ENCODE results near the gene FASN. TPM values are rescaled to one million over a fixed set of nuclear protein-coding genes. Genes with fewer than 3 reads are reported as not detected.

Gene FASN
- total RNA-seq, 1 experiment from 2014 or later = 433 TPM

DNA sequence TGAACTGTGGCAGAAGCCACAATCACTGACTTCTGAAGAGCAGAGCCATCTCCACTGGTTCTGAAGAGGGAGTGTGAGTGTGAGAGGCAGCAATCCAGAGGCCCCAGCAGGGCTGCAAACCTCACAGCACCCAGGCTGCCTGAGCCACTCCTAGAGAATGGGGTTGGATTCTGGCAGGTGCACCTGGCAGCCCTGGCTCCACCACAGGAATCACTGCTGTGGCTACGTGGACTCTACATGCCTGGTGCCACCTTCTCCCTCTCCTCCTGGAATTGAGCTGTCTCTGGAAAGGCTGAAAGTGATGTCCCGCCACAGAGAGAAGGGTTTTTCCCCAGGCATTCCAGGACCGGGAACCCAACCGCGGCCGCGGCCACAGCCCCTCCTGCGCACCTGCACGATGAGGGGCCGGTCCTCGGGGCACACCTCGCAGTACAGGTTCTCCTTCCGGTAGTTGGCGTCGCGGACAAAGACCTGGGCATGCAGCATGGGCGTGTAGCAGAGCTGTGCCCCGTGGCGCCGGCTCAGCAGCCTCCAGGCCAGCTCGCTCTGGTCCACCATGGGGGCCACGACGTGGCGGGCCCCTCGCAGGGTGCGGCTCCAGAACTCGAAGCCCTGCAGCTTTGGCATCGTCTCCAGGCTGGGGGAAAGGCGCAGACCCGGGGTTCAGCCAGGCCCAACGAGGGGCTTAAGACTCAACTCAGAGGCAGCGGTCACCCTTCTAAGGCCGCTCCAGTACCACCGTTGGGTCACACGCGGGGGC, 33.4 kb downstream of the FASN start:
- Histone ChIP-seq H3K4me2 (ENCODE audit: insufficient read depth, insufficient read length, low read length) (peak overlapping the region; percentile 75), H2BK120ac (ENCODE audit: low read depth, low read length, poor library complexity, severe bottlenecking) (no peak overlapping the region), H3K23me2 (ENCODE audit: insufficient read length, low read depth, low read length, poor library complexity, severe bottlenecking) (peaks cover 15% of the 10 kb centered on the region), H3K9me3 (ENCODE audit: control insufficient read depth, low read depth, low read length) (no peaks in the 10 kb centered on the region), H2BK12ac (ENCODE audit: insufficient read length, low read depth, low read length) (no peak overlapping the region), H3K27ac (ENCODE audit: insufficient read length, low read depth, low read length) (no peak overlapping the region), H4K91ac (ENCODE audit: insufficient read length, low read depth, low read length) (no peak overlapping the region), H2AFZ (ENCODE audit: low read length) (no peak overlapping the region), H3K79me1 (ENCODE audit: insufficient read depth, low read depth, low read length, poor library complexity, severe bottlenecking) (no peaks in the 10 kb centered on the region), H3K56ac (ENCODE audit: insufficient read length, low read depth, low read length) (no peak overlapping the region), H2BK15ac (ENCODE audit: low read depth, low read length) (no peak overlapping the region), H4K20me1 (ENCODE audit: control insufficient read depth, insufficient read depth, insufficient read length) (no peaks in the 10 kb centered on the region), H3T11ph (ENCODE audit: low read length) (no peak overlapping the region), H4K5ac (ENCODE audit: insufficient read length, low read depth, low read length) (no peak overlapping the region), H3K14ac (ENCODE audit: insufficient read depth, low read length) (peak overlapping the region; percentile 9; the same call in 1 of the 2 replicates), H3K18ac (ENCODE audit: insufficient read length, low read depth, low read length) (no peak overlapping the region), H2BK20ac (ENCODE audit: low read depth, low read length, poor library complexity, severe bottlenecking) (no peak overlapping the region), H3K9ac (ENCODE audit: extremely low read depth, insufficient read length, low read length) (peak overlapping the region; percentile 47), H4K8ac (replicated peaks; ENCODE audit: insufficient read length, low read depth, low read length) (no peak overlapping the region), H3K4ac (ENCODE audit: low read depth, low read length) (no peak overlapping the region), H3K79me2 (ENCODE audit: insufficient read depth, low read length) (no peaks in the 10 kb centered on the region), H3K4me1 (ENCODE audit: insufficient read depth, low read length) (no peaks in the 10 kb centered on the region), H2AK5ac (ENCODE audit: insufficient read length, low read length) (no peak overlapping the region), H2BK5ac (ENCODE audit: insufficient read length, low read length) (no peak overlapping the region), H3K23ac (ENCODE audit: insufficient read length, low read depth, low read length) (no peak overlapping the region), H3K27me3 (ENCODE audit: insufficient read depth, low read length) (no peaks in the 10 kb centered on the region)
- peaks cover 4 to 5% of the 10 kb centered on the region in 2 experiments for H3K4me1 Mint-ChIP-seq
- no peak overlapping the region for H3K27ac Mint-ChIP-seq
- H3K9me3 Mint-ChIP-seq = no peaks in the 10 kb centered on the region; a peak in 1 of 5 replicates
- no peak for TF ChIP-seq CTCF (conservative IDR thresholded peaks at IDR 0.05)
- peak overlapping the region; percentile 70 to 73 for H3K4me3 Mint-ChIP-seq
- DNase-seq = no peak
- WGBS (ENCODE audit: extremely low coverage, insufficient read length, low lambda C conversion rate) = no CpG with 5 or more reads among the region's 36 CpGs
- H3K36me3 Mint-ChIP-seq (ENCODE audit: insufficient read depth in 1 of 3, low read depth in 3 of 3) = peaks cover 4 to 17% (median 13%) of the 10 kb centered on the region in 3 experiments
- H3K27me3 Mint-ChIP-seq (ENCODE audit: low read depth) = peaks cover 5% of the 10 kb centered on the region

All from H9 (cell line).